Measurements from ENCODE around the gene IDUA. TPM values are rescaled to one million over a fixed set of nuclear protein-coding genes. Genes with fewer than 3 reads are reported as not detected.
"Not testable (repeated sequence)": the region's sequence is repeated elsewhere in the genome, so short reads cannot be mapped to it uniquely, and the experiment has no call there.

Gene IDUA
- total RNA-seq, 4 donors from 2014 or later = 11.0 to 33.1 (median 19.7) TPM

GRCh38 chr4:1045193-1045594, 58.4 kb downstream of the IDUA start:
- H3K9me3 ChIP-seq = no peaks in the 10 kb centered on the region
- no peaks in the 10 kb centered on the region for H3K36me3 ChIP-seq
- TF ChIP-seq POLR2AphosphoS5 (IDR thresholded peaks at IDR 0.05) (no peak), EP300 (IDR thresholded peaks at IDR 0.05) (no peak), CTCF (IDR thresholded peaks at IDR 0.05) (no peak), POLR2A (IDR thresholded peaks at IDR 0.05) (no peak)
- peaks cover 48% of the 10 kb centered on the region for H3K27me3 ChIP-seq
- WGBS = 30% methylated on average over 2 of the region's 14 CpGs
- H3K4me3 ChIP-seq = no peak overlapping the region
- H3K27ac ChIP-seq = no peak overlapping the region
- no peak for DNase-seq (ENCODE audit: low spot score in 2 of 2)
- H3K4me1 ChIP-seq = peaks cover 55% of the 10 kb centered on the region

DNA sequence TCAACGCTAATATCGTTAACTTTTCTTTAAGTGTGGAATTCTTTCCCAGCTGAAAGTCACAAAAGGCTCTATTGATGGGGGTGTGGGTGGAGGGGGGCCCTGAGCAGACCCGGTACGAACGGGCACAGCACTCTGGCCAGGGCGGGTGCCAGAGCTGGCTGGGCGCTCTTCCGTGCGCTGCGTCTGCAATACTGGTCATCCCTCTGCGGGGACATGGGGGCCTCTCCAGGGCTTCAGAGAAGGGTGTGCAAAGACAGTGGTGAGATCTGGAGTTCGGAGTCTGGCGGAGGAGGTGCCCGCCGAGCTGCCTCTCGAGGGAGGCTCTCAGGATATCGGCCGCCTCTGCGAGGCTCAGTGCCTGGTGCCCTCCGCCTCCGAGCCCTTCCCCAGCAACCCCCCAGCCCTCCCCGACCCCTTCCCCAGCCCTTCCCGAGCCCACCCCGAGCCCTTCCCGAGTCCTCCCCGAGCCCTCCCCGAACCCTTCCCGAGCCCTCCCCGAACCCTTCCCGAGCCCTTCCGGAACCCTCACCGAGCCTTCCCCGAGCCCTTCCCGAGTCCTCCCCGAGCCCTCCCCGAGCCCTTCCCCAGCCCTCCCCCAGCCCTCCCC, 58.9 kb downstream of the IDUA start:
- WGBS = 68% methylated on average over 31 of the region's 36 CpGs
- no peaks in the 10 kb centered on the region for H3K9me3 ChIP-seq

DNA sequence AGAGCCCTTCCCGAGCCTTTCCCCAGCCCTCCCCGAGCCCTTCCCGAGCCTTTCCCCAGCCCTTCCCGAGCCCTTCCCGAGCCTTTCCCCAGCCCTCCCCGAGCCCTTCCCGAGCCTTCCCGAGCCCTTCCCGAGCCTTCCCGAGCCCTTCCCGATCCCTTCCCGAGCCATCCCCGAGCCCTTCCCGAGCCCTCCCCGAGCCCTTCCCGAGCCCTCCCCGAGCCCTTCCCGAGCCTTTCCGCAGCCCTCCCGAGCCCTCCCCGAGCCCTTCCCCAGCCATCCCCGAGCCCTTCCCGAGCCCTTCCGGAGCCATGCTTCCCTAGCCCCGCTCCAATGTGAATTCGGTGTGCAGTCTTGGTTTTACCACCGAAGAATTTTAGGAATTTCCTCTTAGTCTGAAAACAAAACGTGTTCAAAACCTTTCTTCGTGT, 59.8 kb downstream of the IDUA start:
- H3K27me3 ChIP-seq = peaks cover 61% of the 10 kb centered on the region
- peak; percentile 89 to 91 for DNase-seq (ENCODE audit: low spot score in 2 of 2)
- peaks cover 41% of the 10 kb centered on the region for H3K4me1 ChIP-seq
- not testable (repeated sequence) for H3K9me3 ChIP-seq, H3K36me3 ChIP-seq, H3K27ac ChIP-seq
- 8% methylated on average over 29 of the region's 29 CpGs for WGBS
- H3K4me3 ChIP-seq = peak overlapping the region; percentile 34

More for the DNA sequence above, 58.9 kb downstream of the IDUA start:
- H3K4me1 ChIP-seq = peaks cover 50% of the 10 kb centered on the region
- TF ChIP-seq EP300 (IDR thresholded peaks at IDR 0.05) = no peak
- TF ChIP-seq POLR2AphosphoS5 (IDR thresholded peaks at IDR 0.05) = no peak
- TF ChIP-seq POLR2A (IDR thresholded peaks at IDR 0.05) = no peak
- no peak for TF ChIP-seq CTCF (IDR thresholded peaks at IDR 0.05)
- DNase-seq (ENCODE audit: low spot score in 2 of 2) = no peak
- H3K4me3 ChIP-seq = no peak overlapping the region
- peaks cover 52% of the 10 kb centered on the region for H3K27me3 ChIP-seq
- H3K36me3 ChIP-seq = no peaks in the 10 kb centered on the region
- no peak overlapping the region for H3K27ac ChIP-seq

- no peaks in the 10 kb centered on the region for H3K9me3 ChIP-seq
- H3K4me1 ChIP-seq = peaks cover 37% of the 10 kb centered on the region
- H3K27ac ChIP-seq = no peak overlapping the region
Observed at GRCh38 chr4:1047106-1047975, 60.5 kb downstream of the IDUA start.

More at GRCh38 chr4:1047106-1047975, 60.5 kb downstream of the IDUA start:
- peak overlapping the region; percentile 34 for H3K4me3 ChIP-seq
- peak; percentile 73 to 74 for DNase-seq (ENCODE audit: low spot score in 2 of 2)
- 36% methylated on average over 33 of the region's 41 CpGs for WGBS
- TF ChIP-seq POLR2A (IDR thresholded peaks at IDR 0.05) = no peak
- no peak for TF ChIP-seq EP300 (IDR thresholded peaks at IDR 0.05)
- TF ChIP-seq CTCF (IDR thresholded peaks at IDR 0.05) = no peak
- no peak for TF ChIP-seq POLR2AphosphoS5 (IDR thresholded peaks at IDR 0.05)
- H3K36me3 ChIP-seq = no peaks in the 10 kb centered on the region
- peaks cover 67% of the 10 kb centered on the region for H3K27me3 ChIP-seq
